22Rv1 (cell line): ENCODE measurements around the gene TNFRSF25.

Source experiments
- ZFX ChIP-seq: fragments of 450-650 bp; IDR thresholded peaks from 2 replicates; pipeline ENCODE4 v1.6.1; 2017; ENCODE audit warnings: antibody characterized with exemption, borderline replicate concordance
- TF ChIP-seq, protein P1 (sequence below): fragments of 450-650 bp; IDR thresholded peaks from 2 replicates; pipeline ENCODE4 v1.5.1; 2017; ENCODE audit warnings: mild to moderate bottlenecking

DNA sequence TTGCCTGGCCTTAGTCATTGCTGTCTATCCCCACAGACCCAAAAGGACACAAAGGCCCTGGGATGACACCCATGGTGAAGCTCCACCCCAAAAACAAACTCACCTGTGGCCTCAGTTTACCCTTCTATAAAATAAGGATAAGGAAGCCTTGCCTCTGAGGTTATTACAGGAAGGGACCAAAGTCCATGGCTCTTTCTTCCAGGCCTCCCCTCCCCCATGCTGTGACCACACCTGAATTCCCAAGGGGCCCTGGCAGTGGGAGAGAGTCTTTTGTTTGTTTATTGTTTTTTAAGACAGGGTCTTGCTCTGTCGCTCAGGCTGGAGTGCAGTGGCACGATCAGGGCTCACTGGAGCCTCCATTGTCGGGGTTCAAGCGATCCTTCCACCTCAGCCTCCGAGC, 10.5 kb upstream of the TNFRSF25 start:
- TF ChIP-seq, protein P1, sequence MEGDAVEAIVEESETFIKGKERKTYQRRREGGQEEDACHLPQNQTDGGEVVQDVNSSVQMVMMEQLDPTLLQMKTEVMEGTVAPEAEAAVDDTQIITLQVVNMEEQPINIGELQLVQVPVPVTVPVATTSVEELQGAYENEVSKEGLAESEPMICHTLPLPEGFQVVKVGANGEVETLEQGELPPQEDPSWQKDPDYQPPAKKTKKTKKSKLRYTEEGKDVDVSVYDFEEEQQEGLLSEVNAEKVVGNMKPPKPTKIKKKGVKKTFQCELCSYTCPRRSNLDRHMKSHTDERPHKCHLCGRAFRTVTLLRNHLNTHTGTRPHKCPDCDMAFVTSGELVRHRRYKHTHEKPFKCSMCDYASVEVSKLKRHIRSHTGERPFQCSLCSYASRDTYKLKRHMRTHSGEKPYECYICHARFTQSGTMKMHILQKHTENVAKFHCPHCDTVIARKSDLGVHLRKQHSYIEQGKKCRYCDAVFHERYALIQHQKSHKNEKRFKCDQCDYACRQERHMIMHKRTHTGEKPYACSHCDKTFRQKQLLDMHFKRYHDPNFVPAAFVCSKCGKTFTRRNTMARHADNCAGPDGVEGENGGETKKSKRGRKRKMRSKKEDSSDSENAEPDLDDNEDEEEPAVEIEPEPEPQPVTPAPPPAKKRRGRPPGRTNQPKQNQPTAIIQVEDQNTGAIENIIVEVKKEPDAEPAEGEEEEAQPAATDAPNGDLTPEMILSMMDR: no peak
- TF ChIP-seq ZFX: no peak
